ENCODE data around the gene TIAL1.

DNA sequence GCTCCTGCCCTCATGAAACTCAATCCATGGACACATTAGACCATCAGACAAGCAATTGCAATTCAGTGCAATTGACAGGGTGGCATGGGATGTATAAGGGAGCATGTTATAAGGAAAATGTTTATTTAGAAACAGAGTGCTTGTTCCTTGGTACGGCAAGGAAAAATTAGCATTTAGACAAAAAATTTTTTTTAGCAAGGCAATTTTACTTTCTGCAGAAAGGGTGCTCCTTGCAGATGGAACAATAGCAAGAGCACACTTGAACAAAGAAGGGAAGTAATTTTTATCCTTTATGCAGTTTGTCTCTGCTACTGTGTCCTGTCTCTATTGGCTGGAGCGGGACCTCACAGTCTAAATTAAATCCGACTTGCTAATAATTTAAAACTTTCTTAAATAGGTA, 48.2 kb upstream of the TIAL1 start:
- TF ChIP-seq SRF (IDR thresholded peaks at IDR 0.05; ENCODE audit: low read depth) (no peak), SIN3A (IDR thresholded peaks at IDR 0.05; ENCODE audit: low read depth) (no peak), EGR1 (IDR thresholded peaks at IDR 0.05; ENCODE audit: low read depth) (no peak), ZNF274 (IDR thresholded peaks at IDR 0.05; ENCODE audit: low read depth, low read length) (no peak), YY1 (IDR thresholded peaks at IDR 0.05; ENCODE audit: extremely low read depth, insufficient replicate concordance, low read depth, low read length) (no peak), POLR2A (IDR thresholded peaks at IDR 0.05; ENCODE audit: borderline replicate concordance, extremely low read depth, insufficient read depth, insufficient read length) (no peak), EZH2phosphoT487 (IDR thresholded peaks at IDR 0.05; ENCODE audit: borderline replicate concordance) (no peak), EZH2 (IDR thresholded peaks at IDR 0.05) (no peak)
- TF ChIP-seq, protein P1, sequence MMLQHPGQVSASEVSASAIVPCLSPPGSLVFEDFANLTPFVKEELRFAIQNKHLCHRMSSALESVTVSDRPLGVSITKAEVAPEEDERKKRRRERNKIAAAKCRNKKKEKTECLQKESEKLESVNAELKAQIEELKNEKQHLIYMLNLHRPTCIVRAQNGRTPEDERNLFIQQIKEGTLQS (IDR thresholded peaks at IDR 0.05) = no peak
- TF ChIP-seq, protein P2, sequence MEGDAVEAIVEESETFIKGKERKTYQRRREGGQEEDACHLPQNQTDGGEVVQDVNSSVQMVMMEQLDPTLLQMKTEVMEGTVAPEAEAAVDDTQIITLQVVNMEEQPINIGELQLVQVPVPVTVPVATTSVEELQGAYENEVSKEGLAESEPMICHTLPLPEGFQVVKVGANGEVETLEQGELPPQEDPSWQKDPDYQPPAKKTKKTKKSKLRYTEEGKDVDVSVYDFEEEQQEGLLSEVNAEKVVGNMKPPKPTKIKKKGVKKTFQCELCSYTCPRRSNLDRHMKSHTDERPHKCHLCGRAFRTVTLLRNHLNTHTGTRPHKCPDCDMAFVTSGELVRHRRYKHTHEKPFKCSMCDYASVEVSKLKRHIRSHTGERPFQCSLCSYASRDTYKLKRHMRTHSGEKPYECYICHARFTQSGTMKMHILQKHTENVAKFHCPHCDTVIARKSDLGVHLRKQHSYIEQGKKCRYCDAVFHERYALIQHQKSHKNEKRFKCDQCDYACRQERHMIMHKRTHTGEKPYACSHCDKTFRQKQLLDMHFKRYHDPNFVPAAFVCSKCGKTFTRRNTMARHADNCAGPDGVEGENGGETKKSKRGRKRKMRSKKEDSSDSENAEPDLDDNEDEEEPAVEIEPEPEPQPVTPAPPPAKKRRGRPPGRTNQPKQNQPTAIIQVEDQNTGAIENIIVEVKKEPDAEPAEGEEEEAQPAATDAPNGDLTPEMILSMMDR (IDR thresholded peaks at IDR 0.05 in 2 of 3, conservative IDR thresholded peaks at IDR 0.05 in 1 of 3; ENCODE audit: borderline replicate concordance in 1 of 3, insufficient read depth in 1 of 3, low read depth in 2 of 3, low read length in 2 of 3) = no peak
